Measurements from ENCODE around the gene HPS3. TPM values are rescaled to one million over a fixed set of nuclear protein-coding genes. Genes with fewer than 3 reads are reported as not detected.

The HPS3 gene
- total RNA-seq, 4 donors from 2014 or later, result 3.1 to 5.5 (median 4.4) TPM

DNA sequence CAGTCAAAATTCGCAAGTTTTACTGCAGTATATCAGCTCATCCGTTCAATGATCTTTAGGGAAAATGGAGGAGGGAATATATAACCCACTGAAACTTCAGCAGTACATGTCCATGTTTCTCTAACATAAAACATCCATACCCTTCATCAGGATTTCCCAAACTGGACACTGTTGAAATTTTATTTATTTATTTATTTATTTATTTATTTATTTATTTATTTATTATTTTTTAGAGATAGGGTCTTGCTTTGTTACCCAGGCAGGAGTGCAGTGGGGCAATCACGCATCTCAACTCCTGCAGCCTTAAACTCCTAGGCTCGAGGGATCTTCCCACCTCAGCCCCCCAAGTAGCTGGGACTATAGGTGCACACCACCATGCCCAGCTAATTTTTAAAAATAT lies 28.3 kb upstream of the HPS3 start:
- no peaks in the 10 kb centered on the region for H3K27me3 ChIP-seq
- no peaks in the 10 kb centered on the region for H3K9me3 ChIP-seq
- no peaks in the 10 kb centered on the region for H3K36me3 ChIP-seq
- no peak overlapping the region for H3K27ac ChIP-seq
- DNase-seq, result no peak
- no peak overlapping the region for H3K4me3 ChIP-seq
- intact Hi-C loops (cut with DNase I; ENCODE audit: low total_unique reads), result no loop called here
- no peaks in the 10 kb centered on the region for H3K4me1 ChIP-seq
- TF ChIP-seq POLR2A (IDR thresholded peaks at IDR 0.05), result no peak
- TF ChIP-seq, protein P1, sequence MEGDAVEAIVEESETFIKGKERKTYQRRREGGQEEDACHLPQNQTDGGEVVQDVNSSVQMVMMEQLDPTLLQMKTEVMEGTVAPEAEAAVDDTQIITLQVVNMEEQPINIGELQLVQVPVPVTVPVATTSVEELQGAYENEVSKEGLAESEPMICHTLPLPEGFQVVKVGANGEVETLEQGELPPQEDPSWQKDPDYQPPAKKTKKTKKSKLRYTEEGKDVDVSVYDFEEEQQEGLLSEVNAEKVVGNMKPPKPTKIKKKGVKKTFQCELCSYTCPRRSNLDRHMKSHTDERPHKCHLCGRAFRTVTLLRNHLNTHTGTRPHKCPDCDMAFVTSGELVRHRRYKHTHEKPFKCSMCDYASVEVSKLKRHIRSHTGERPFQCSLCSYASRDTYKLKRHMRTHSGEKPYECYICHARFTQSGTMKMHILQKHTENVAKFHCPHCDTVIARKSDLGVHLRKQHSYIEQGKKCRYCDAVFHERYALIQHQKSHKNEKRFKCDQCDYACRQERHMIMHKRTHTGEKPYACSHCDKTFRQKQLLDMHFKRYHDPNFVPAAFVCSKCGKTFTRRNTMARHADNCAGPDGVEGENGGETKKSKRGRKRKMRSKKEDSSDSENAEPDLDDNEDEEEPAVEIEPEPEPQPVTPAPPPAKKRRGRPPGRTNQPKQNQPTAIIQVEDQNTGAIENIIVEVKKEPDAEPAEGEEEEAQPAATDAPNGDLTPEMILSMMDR (IDR thresholded peaks at IDR 0.05 in 4 of 5, conservative IDR thresholded peaks at IDR 0.05 in 1 of 5), result no peak
- no peak for ATAC-seq
- in situ Hi-C loops (cut with MboI; ENCODE audit: low sequenced_read_pairs in 4 of 4), result loop anchor here (25.0 kb wide), 2 partner anchors 239 to 386 kb away; partner anchors contain the start of gene CPA3 (in 2 of the 4)

DNA sequence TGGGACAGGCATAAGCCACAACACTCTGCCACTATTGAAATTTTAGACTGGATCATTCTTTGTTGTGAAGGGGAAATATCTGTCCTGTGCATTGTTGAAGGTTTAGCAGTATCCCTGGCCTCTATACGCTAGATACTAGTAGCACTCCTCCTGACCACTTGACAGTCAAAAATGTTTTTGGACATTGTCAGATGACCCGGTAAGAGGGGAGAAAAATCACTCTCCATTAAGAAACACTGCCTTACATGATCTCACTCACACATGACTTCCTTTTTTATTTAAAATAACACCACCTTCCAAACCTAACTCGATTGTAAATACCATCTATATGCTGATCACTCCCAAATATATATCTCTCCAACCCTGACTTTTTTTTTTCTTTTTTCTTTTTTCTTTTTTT lies 27.8 kb upstream of the HPS3 start:
- intact Hi-C loops (cut with DNase I; ENCODE audit: low total_unique reads) (no loop called here), in situ Hi-C loops (cut with MboI; ENCODE audit: low sequenced_read_pairs in 4 of 4) (loop anchor here (25.0 kb wide), 2 partner anchors 239 to 386 kb away; partner anchors contain the start of gene CPA3 (in 2 of the 4))
- Histone ChIP-seq H3K27ac (no peak overlapping the region), H3K4me3 (no peak overlapping the region), H3K4me1 (no peaks in the 10 kb centered on the region), H3K36me3 (no peaks in the 10 kb centered on the region), H3K9me3 (no peaks in the 10 kb centered on the region), H3K27me3 (no peaks in the 10 kb centered on the region)
- no peak for ATAC-seq
- no peak for DNase-seq
- TF ChIP-seq POLR2A (IDR thresholded peaks at IDR 0.05), result no peak
- TF ChIP-seq, protein P1 (IDR thresholded peaks at IDR 0.05 in 4 of 5, conservative IDR thresholded peaks at IDR 0.05 in 1 of 5), result no peak

DNA sequence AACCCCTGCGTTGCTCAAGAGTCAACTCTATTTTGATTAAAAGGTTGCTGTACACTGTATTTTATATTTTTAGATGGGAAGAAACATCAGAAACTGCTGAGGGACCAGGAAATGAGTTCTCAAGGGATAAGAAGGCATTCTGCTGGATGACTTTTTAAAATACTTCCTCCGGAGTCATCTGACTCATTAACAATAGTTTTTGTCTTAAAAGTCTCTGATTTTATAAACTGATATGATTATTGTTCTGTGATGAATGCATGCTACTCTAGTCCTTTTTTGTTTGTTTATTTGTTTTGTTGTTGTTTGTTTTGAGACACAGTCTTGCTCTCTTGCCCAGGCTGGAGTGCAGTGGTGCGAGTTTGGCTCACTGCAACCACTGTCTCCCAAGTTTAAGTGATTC lies 25.0 kb upstream of the HPS3 start:
- no peak for ATAC-seq
- DNase-seq, result no peak
- Histone ChIP-seq H3K4me1 (no peaks in the 10 kb centered on the region), H3K9me3 (no peaks in the 10 kb centered on the region), H3K27ac (no peak overlapping the region), H3K36me3 (no peaks in the 10 kb centered on the region), H3K27me3 (no peaks in the 10 kb centered on the region), H3K4me3 (no peak overlapping the region)
- TF ChIP-seq, protein P1 (IDR thresholded peaks at IDR 0.05 in 4 of 5, conservative IDR thresholded peaks at IDR 0.05 in 1 of 5), result no peak
- no peak for TF ChIP-seq POLR2A (IDR thresholded peaks at IDR 0.05)
- intact Hi-C loops (cut with DNase I; ENCODE audit: low total_unique reads), result no loop called here
- in situ Hi-C loops (cut with MboI; ENCODE audit: low sequenced_read_pairs in 4 of 4), result loop anchor here (25.0 kb wide), 2 partner anchors 242 to 383 kb away; partner anchors contain the start of gene CPA3 (in 2 of the 4)

DNA sequence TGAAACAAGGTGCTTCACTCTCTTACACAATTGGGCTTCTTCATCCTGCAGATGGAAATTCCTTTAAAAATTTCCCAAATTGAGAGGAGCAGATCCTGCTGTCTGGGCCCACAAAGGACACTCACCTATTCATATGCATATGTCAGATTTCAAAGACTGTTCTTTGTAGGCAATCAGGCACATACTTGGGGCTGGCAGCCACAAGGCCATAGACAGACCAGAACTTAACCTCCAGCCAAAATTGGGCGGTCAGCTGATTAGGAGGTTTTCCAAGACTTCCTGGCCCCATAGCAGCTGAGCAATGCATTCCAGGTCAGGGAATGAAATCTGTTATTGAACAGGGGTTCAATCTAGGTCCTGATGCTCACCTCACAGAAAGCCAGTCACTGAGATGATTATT lies 15.0 kb upstream of the HPS3 start:
- no peaks in the 10 kb centered on the region for H3K4me1 ChIP-seq
- H3K36me3 ChIP-seq, result no peaks in the 10 kb centered on the region
- H3K27me3 ChIP-seq, result no peaks in the 10 kb centered on the region
- no peak for TF ChIP-seq POLR2A (IDR thresholded peaks at IDR 0.05)
- TF ChIP-seq, protein P1 (IDR thresholded peaks at IDR 0.05 in 4 of 5, conservative IDR thresholded peaks at IDR 0.05 in 1 of 5), result no peak
- intact Hi-C loops (cut with DNase I; ENCODE audit: low total_unique reads) (no loop called here), in situ Hi-C loops (cut with MboI; ENCODE audit: low sequenced_read_pairs in 4 of 4) (loop anchor here (10.0 to 25.0 kb wide), 3 partner anchors 160 to 373 kb away; partner anchors contain the start of gene CPA3 (in 2 of the 4))
- ATAC-seq (no peak), DNase-seq (no peak)
- no peaks in the 10 kb centered on the region for H3K9me3 ChIP-seq
- no peak overlapping the region for H3K4me3 ChIP-seq
- H3K27ac ChIP-seq, result no peak overlapping the region

DNA sequence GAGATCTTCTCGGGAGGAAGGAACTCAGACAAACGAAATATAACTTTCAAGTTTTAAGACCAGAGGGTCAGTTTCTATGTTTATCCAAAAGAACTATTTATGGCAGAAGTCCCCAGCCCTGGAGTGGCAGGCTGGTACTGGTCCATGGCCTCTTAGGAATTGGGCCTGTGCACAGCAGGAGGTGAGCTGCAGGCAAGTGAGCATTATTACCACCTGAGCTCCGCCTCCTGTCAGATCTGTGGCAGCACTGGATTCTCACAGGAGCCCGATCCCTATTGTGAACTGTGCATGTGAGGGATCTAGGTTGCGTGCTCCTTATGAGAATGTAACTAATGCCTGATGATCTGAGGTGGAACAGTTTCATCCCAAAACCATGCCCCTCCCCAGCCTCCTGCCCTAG lies 14.3 kb upstream of the HPS3 start:
- no peak for TF ChIP-seq POLR2A (IDR thresholded peaks at IDR 0.05)
- no peaks in the 10 kb centered on the region for H3K27me3 ChIP-seq
- H3K4me1 ChIP-seq, result no peaks in the 10 kb centered on the region
- no peak for ATAC-seq
- H3K4me3 ChIP-seq, result no peak overlapping the region
- H3K9me3 ChIP-seq, result no peaks in the 10 kb centered on the region
- no peak overlapping the region for H3K27ac ChIP-seq
- no peak for DNase-seq
- intact Hi-C loops (cut with DNase I; ENCODE audit: low total_unique reads), result no loop called here
- H3K36me3 ChIP-seq, result no peaks in the 10 kb centered on the region
- in situ Hi-C loops (cut with MboI; ENCODE audit: low sequenced_read_pairs in 4 of 4), result loop anchor here (5.0 to 25.0 kb wide), 5 partner anchors 157 to 372 kb away; partner anchors contain the start of gene CPA3 (in 2 of the 4)
